Muscle of leg (tissue), 11 donors: ENCODE measurements around the gene AGAP1. TPM values are rescaled to one million over a fixed set of nuclear protein-coding genes. Genes with fewer than 3 reads are reported as not detected.

Source experiments
- DNase-seq: peaks from one replicate; pipeline ENCODE4 v3.0.0; 2013
- H3K27ac ChIP-seq: one replicate; pipeline ENCODE4 v1.5.1; 2013; ENCODE audit warnings: mild to moderate bottlenecking, low read length, control low read depth
- H3K27me3 ChIP-seq: one replicate; pipeline ENCODE4 v1.6.1; 2013; ENCODE audit warnings: low read length; ENCODE audit not compliant: control insufficient read depth, insufficient read depth
- H3K36me3 ChIP-seq: one replicate; pipeline ENCODE4 v1.6.1; 2013; ENCODE audit warnings: low read length; ENCODE audit not compliant: control insufficient read depth, insufficient read depth
- H3K4me1 ChIP-seq: one replicate; pipeline ENCODE4 v1.6.1; 2013; ENCODE audit warnings: low read length; ENCODE audit not compliant: control insufficient read depth, insufficient read depth
- H3K4me3 ChIP-seq: one replicate; pipeline ENCODE4 v1.5.1; 2013; ENCODE audit warnings: low read length, control low read depth
- H3K9me3 ChIP-seq: replicated peaks from 2 replicates; pipeline ENCODE4 v1.6.1; 2013; ENCODE audit warnings: low read depth, low read length; ENCODE audit not compliant: control insufficient read depth
- WGBS: methylation state at CpG from one replicate; pipeline ENCODE4 v1.1.5; 2013; ENCODE audit warnings: missing lambda C conversion rate; ENCODE audit not compliant: insufficient coverage; 5-methylcytosine and 5-hydroxymethylcytosine counted together
- polyA plus RNA-seq, 8 donors: library from polyadenylated mRNA; unstranded; fragments of 120-200 nt; gene quantifications; one replicate each; pipeline versions ENCODE4 v1.2.1 to v1.2.3, GENCODE V29; 2013; ENCODE audit warnings: inconsistent platforms in 1 of 8, low replicate concordance in 1 of 8; ENCODE audit not compliant: insufficient read length in 8 of 8, insufficient read depth in 1 of 8
- total RNA-seq: library from RNA; stranded (reverse); fragments of 120-200 nt; gene quantifications from one replicate; pipeline ENCODE4 v1.2.4, GENCODE V29; 2013

AGAP1 gene
- total and polyA plus RNA-seq, 9 donors: 19.1 to 32.0 (median 26.8) TPM

DNA sequence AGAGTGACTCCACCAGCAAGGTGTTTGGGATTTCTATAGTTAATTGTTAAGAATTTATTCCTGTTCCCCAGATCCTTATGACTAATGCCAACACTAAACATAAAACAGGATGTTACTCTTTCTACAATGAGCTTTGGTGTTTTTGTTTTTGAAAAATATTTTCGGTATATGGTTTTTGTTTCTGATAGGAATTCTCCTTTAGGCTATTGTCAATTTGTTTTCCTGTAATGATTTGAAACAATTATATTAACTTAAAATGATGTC lies 182.6 kb downstream of the AGAP1 start:
- WGBS: no CpG with 5 or more reads among the region's 1 CpG
- DNase-seq: no peak
- H3K27me3 ChIP-seq: no peaks in the 10 kb centered on the region

DNA sequence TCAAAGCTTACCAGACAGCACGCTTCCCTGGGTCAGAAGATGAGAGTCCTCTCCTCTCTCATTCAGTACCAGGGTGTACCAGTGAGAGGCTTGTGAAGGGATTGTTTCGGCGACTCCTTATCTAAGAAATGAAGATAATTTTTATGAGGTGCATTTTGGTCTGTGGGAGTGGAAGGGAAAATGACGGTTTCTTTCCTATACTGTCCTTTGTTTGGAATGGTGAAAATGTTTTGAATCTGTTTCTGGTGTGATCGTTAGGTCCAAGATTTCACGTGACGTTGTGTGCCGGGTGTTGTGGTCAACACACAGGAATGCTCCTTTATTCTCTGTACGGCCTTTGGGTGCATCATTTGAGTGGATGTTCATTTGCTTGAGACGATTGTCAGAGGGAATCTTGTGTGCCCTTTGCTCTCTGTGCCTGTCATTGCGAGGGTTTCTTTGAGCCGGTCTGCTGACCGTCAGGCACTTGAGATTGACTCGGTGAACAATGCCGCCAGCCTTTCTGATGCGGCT lies 183.5 kb downstream of the AGAP1 start:
- DNase-seq: no peak
- 97% methylated on average over 11 of the region's 16 CpGs for WGBS
- Histone ChIP-seq H3K27ac (no peak overlapping the region), H3K36me3 (no peaks in the 10 kb centered on the region), H3K9me3 (no peaks in the 10 kb centered on the region), H3K27me3 (no peaks in the 10 kb centered on the region), H3K4me3 (no peak overlapping the region), H3K4me1 (peaks cover 7% of the 10 kb centered on the region)

More for the DNA sequence above, 182.6 kb downstream of the AGAP1 start:
- Histone ChIP-seq H3K4me3 (no peak overlapping the region), H3K9me3 (no peaks in the 10 kb centered on the region), H3K4me1 (peaks cover 13% of the 10 kb centered on the region), H3K27ac (no peak overlapping the region), H3K36me3 (no peaks in the 10 kb centered on the region)

DNA sequence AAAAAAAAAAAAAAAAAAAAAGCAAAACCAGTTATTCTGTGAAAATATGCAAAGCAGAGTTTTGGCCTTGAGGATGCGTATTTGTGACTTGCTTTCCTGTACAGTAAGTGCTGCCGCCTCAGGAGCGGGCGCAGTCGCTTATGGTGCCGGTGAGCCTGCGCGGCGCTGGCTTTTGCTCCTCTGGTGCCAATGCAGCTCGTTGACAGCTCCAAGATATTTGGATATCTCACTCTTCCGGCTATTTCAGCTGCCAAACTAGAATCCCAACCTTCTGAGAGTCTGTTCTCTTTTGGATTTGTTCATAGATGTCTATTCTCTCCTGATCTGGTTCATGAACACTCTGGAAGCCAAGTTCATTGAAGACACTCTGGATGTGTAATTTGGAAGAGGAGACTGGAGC lies 184.1 kb downstream of the AGAP1 start:
- WGBS: 91% methylated on average over 10 of the region's 11 CpGs

DNA sequence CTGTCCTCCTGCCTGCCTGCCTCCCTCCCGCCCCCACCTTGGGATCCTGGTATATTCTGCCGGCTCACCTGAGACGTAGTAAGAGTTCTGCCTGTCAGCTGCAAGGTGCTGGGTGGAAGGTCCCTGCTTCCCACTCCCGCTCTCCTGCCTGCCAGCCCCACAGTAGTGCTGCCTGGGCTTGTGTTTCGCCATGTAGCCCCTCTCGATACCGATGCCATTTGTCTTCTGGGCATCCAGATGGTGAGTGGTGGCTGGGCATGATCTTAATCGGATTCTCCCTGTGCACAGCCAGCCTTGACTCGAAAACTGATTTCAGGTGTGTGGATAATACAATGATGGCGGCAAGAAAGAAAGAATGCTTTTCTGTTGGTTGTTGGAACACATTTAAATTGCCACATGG lies 184.9 kb downstream of the AGAP1 start:
- no peak for DNase-seq
- 90% methylated on average over 7 of the region's 10 CpGs for WGBS
- H3K4me3 ChIP-seq: no peak overlapping the region
- H3K27ac ChIP-seq: no peak overlapping the region
- no peaks in the 10 kb centered on the region for H3K36me3 ChIP-seq
- no peaks in the 10 kb centered on the region for H3K9me3 ChIP-seq
- peaks cover 7% of the 10 kb centered on the region for H3K4me1 ChIP-seq
- H3K27me3 ChIP-seq: no peaks in the 10 kb centered on the region

More for the DNA sequence above, 184.1 kb downstream of the AGAP1 start:
- Histone ChIP-seq H3K4me3 (no peak overlapping the region), H3K4me1 (peaks cover 7% of the 10 kb centered on the region), H3K9me3 (no peaks in the 10 kb centered on the region), H3K27ac (no peak overlapping the region), H3K27me3 (no peaks in the 10 kb centered on the region), H3K36me3 (no peaks in the 10 kb centered on the region)
- no peak for DNase-seq

DNA sequence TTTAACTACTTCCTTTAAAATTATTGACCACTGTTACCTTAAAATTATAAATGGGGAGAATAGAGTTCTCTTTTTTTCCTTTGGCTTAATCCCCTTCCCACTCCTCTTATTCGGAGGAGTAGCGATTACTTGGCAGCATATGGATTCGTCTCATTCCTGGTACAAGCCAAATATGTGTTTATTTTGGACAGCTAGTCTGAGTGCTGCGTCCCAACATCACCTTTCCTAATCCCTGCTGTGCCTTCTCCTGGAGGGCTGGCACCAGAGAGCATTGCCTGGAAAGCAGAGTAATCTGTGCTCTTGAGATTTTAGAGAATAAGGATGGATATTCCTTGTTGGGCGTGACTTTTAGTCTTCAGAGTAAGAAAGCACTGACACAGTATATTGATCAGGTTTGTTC lies 185.6 kb downstream of the AGAP1 start:
- Histone ChIP-seq H3K36me3 (no peaks in the 10 kb centered on the region), H3K27ac (no peak overlapping the region), H3K4me3 (no peak overlapping the region), H3K9me3 (no peaks in the 10 kb centered on the region), H3K27me3 (no peaks in the 10 kb centered on the region), H3K4me1 (peaks cover 7% of the 10 kb centered on the region)
- WGBS: 75% methylated on average over 1 of the region's 5 CpGs
- DNase-seq: no peak

DNA sequence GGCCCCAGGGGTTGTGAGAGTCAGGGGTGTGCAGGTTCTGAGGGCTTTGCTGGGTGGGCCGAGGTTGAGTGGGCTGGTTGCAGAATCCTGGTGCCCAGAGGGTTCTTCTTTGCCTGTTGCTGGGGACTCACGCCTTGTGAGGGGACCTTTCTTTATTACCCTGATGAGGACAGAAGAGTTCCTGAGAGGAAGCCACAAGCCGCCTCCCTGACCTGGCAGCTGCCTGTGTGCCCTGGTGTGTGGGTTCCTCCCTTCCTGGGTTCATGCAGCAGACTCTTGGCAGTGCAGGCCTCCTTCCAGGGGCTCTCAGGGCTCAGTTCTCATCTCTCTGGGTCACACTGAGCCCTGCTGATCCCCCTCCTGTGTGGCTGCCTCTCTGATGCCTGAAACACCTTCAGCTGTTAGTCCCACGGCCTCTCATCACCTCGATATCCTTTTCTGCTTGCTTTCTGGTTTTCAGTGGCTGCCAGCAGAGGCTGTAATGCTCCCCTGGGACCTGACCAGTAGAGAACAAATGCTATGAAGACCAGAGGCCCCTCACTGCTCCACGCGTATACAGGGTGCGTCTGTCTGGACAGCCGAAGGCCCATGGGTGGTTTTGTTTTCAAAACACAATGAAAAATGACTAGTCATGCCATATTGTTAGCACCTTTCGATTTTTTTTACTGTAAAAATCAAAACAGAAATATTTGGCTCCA lies 191.3 kb downstream of the AGAP1 start:
- Histone ChIP-seq H3K9me3 (no peaks in the 10 kb centered on the region), H3K4me3 (no peak overlapping the region), H3K4me1 (peaks cover 6% of the 10 kb centered on the region), H3K27me3 (no peaks in the 10 kb centered on the region), H3K27ac (no peak overlapping the region), H3K36me3 (no peaks in the 10 kb centered on the region)
- no peak for DNase-seq
- 54% methylated on average over 5 of the region's 10 CpGs for WGBS

DNA sequence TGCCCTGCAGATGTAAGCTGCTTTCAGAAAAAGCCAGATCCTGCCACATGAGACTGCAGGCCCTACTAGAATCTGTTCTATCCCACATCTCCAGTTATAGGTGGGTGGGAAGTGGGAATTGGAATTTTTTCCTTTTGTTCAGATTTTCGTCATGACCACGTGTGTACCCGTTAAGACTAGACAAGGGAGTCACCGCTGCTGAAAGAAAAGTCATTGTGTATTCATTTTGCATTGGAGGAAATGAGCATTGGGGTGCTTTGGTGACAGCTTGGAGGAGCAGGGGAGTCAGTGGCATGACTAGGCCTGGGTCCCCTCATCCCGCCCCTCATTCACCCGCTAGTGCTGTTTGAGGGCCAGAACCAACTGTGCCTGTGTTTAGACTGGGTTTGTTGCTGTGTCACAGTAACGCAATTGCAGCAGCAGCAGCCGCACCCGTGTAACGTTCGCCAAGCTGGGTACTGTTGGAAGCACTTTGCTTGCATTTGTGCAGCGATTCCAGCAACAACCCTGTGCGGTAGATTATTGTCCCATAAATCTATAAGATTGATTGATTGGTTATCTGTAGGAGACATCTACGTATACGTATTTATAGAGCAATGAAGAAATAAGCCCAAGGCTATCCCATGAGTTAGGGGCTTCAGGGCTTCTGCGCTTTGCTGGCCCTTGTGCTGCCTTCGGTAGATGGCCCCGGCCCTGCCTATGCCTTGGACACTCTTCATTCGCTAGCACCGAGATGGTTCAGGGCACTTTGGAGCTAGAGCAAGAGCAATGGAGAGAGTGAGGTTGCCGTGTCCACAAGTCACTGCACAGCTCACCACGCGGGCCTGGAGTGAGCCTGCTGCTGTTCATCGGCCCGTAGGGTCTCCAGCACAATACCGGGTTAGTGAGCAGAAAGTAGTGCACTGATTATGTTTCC lies 194.9 kb downstream of the AGAP1 start:
- Histone ChIP-seq H3K27me3 (no peaks in the 10 kb centered on the region), H3K4me1 (peaks cover 10% of the 10 kb centered on the region), H3K9me3 (no peaks in the 10 kb centered on the region), H3K36me3 (no peaks in the 10 kb centered on the region), H3K27ac (no peak overlapping the region), H3K4me3 (no peak overlapping the region)
- 95% methylated on average over 12 of the region's 26 CpGs for WGBS
- DNase-seq: no peak

DNA sequence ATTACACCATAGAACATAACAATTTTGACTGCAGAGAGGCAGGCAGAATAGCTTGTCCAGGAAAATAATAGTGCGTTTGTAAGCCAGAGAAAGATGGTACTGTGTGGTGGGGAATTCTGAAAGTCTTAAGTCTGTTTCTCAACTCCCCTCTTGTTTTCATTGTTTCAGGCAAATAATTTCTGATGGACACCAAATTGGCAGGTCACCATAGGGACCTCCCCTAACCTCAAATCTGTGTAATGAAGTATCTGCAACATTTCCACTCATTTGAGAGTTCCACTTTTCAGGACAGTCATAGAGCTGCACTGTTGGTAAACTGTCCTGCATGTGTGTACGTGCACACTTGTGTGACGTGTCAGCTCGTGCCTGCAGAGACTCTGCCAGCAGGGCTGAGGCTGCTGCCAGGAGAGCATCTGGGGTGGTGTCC lies 195.6 kb downstream of the AGAP1 start:
- Histone ChIP-seq H3K4me1 (peaks cover 10% of the 10 kb centered on the region), H3K36me3 (no peaks in the 10 kb centered on the region), H3K27ac (no peak overlapping the region), H3K4me3 (no peak overlapping the region), H3K9me3 (no peaks in the 10 kb centered on the region), H3K27me3 (no peaks in the 10 kb centered on the region)
- WGBS: 77% methylated on average over 3 of the region's 4 CpGs
- no peak for DNase-seq

DNA sequence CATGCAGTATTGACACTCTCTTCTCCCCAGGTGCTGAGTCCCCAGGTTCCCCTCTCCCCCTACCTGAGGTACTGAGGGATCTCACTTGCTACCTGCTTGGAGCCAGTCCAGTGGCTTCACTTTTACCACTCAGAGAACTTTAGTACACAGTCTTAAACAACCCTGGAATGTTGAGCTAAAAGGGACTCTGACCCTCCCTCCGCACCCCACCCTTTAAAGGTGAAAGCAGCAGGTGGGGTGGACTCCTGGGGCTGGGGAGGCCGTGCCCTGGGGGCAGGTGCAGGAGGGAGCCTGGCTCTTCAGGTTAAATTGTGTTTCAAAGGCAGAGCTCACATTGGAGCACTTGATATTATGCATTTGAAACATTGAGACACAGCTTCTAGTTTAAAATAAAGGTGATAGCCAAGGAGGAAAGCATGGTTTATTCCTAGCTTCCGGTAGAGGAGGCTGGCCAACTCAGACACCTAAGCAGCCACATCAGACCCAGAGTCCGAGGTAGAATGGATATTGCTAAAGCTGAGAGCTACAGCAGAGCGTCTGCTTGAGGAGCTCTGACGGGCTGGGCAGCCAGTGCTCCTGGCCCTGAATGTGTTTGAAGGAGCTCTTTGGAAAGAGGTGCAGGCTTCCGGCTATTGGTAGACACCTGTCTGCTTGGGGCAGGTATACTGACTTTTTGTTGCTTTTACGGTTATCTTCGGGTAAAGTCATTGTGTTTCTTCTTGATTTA lies 196.4 kb downstream of the AGAP1 start:
- Histone ChIP-seq H3K27me3 (no peaks in the 10 kb centered on the region), H3K4me3 (no peak overlapping the region), H3K4me1 (peaks cover 14% of the 10 kb centered on the region), H3K27ac (no peak overlapping the region), H3K9me3 (no peaks in the 10 kb centered on the region), H3K36me3 (no peaks in the 10 kb centered on the region)
- no peak for DNase-seq
- WGBS: 90% methylated on average over 6 of the region's 9 CpGs
